ENCODE results near the gene SH3D19. TPM values are rescaled to one million over a fixed set of nuclear protein-coding genes. Genes with fewer than 3 reads are reported as not detected.

The SH3D19 gene
- total RNA-seq, 1 donor from 2014 or later = 66.5 TPM

DNA sequence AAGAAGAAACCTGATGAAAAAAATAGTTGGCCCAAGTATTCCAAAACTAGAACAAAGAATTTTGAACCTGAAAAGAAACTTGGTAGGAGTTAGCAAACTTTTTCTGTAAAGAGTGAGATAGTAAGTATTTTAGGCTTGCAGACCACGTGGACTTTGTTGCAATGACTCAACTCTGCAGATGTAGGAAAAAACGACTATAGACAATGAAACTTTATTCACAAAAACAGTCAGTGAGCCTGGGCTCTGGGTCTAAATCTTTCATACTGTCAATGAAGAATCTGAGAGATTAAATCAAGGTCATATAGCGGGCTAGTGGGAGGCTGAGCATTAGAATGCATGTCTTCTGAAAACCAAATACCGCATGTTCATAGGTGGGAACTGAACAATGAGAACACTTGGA is 23.0 kb downstream of the SH3D19 start:
- no peak overlapping the region for H3K9ac ChIP-seq (ENCODE audit: low read length)
- H3K27ac Mint-ChIP-seq (ENCODE audit: unreplicated experiment) = peak overlapping the region; percentile 23
- no peaks in the 10 kb centered on the region for H3K9me3 ChIP-seq (ENCODE audit: insufficient read depth, low read depth, low read length)
- H3K36me3 Mint-ChIP-seq (ENCODE audit: low read depth, unreplicated experiment) = peaks cover 8% of the 10 kb centered on the region
- H4K20me1 ChIP-seq (ENCODE audit: insufficient read depth, low read length) = no peaks in the 10 kb centered on the region
- H3K4me3 Mint-ChIP-seq (ENCODE audit: unreplicated experiment) = no peak overlapping the region
- H3K4me1 Mint-ChIP-seq (ENCODE audit: low read depth, unreplicated experiment) = peaks cover 24% of the 10 kb centered on the region
- TF ChIP-seq CTCF (IDR thresholded peaks at IDR 0.05; ENCODE audit: insufficient read depth, low read depth, low read length) (no peak), EZH2 (IDR thresholded peaks at IDR 0.05; ENCODE audit: insufficient read depth, low read length) (no peak)
- no peak for FAIRE-seq
- H3K27me3 ChIP-seq (ENCODE audit: insufficient read depth, low read length) = no peaks in the 10 kb centered on the region
- H3K27me3 Mint-ChIP-seq (ENCODE audit: low read depth, unreplicated experiment) = no peaks in the 10 kb centered on the region
- H3K4me2 ChIP-seq (ENCODE audit: low read length) = peak overlapping the region; percentile 3
- H3K4me1 ChIP-seq (ENCODE audit: insufficient read depth, low read length) = no peaks in the 10 kb centered on the region
- H2AFZ ChIP-seq (ENCODE audit: low read depth, low read length) = no peak overlapping the region
- H3K27ac ChIP-seq (ENCODE audit: low read depth, low read length) = no peak overlapping the region
- DNase-seq (ENCODE audit: low read depth) = peak; percentile 94
- H3K4me3 ChIP-seq (ENCODE audit: insufficient read depth, low read depth, low read length) = no peak overlapping the region
- peaks cover 3% of the 10 kb centered on the region for H3K9me3 Mint-ChIP-seq (ENCODE audit: unreplicated experiment)
- no peaks in the 10 kb centered on the region for H3K36me3 ChIP-seq (ENCODE audit: insufficient read depth, low read length)
- H3K79me2 ChIP-seq (ENCODE audit: insufficient read depth, low read length) = peaks cover 7% of the 10 kb centered on the region

- no peaks in the 10 kb centered on the region for H3K27me3 Mint-ChIP-seq (ENCODE audit: low read depth, unreplicated experiment)
- H3K4me3 Mint-ChIP-seq (ENCODE audit: unreplicated experiment) = no peak overlapping the region
- Histone ChIP-seq H3K79me2 (ENCODE audit: insufficient read depth, low read length) (no peaks in the 10 kb centered on the region), H4K20me1 (ENCODE audit: insufficient read depth, low read length) (no peaks in the 10 kb centered on the region), H3K36me3 (ENCODE audit: insufficient read depth, low read length) (no peaks in the 10 kb centered on the region), H3K27me3 (ENCODE audit: insufficient read depth, low read length) (no peaks in the 10 kb centered on the region), H3K4me2 (ENCODE audit: low read length) (no peak overlapping the region), H3K27ac (ENCODE audit: low read depth, low read length) (no peak overlapping the region), H2AFZ (ENCODE audit: low read depth, low read length) (no peak overlapping the region), H3K4me1 (ENCODE audit: insufficient read depth, low read length) (no peaks in the 10 kb centered on the region), H3K9me3 (ENCODE audit: insufficient read depth, low read depth, low read length) (no peaks in the 10 kb centered on the region), H3K9ac (ENCODE audit: low read length) (no peak overlapping the region), H3K4me3 (ENCODE audit: insufficient read depth, low read depth, low read length) (no peak overlapping the region)
- DNase-seq (ENCODE audit: low read depth) = no peak
- FAIRE-seq = no peak
- peaks cover 7% of the 10 kb centered on the region for H3K36me3 Mint-ChIP-seq (ENCODE audit: low read depth, unreplicated experiment)
- peaks cover 23% of the 10 kb centered on the region for H3K4me1 Mint-ChIP-seq (ENCODE audit: low read depth, unreplicated experiment)
- TF ChIP-seq CTCF (IDR thresholded peaks at IDR 0.05; ENCODE audit: insufficient read depth, low read depth, low read length) (no peak), EZH2 (IDR thresholded peaks at IDR 0.05; ENCODE audit: insufficient read depth, low read length) (no peak)
- H3K9me3 Mint-ChIP-seq (ENCODE audit: unreplicated experiment) = peaks cover 3% of the 10 kb centered on the region
- H3K27ac Mint-ChIP-seq (ENCODE audit: unreplicated experiment) = no peak overlapping the region
Observed at GRCh38 chr4:151297170-151297569, 28.2 kb downstream of the SH3D19 start.

DNA sequence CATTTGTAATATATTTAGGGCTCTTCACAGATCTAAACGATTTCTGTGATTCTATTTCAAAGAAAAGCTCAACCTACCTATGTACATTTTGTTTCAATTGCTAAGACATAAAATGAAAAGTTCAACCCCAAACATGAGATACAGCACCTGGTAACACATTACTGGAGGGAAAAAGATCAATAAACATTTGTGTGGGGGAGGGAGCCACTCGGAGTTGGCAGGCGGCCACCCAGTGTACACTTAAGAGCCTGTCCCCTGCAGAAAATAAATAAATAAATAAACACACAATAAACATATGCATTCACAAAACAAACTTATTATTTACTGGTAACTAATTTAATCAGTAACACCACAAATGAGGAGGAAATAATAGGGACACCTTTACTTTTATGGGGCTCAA is 29.2 kb downstream of the SH3D19 start:
- H3K4me1 Mint-ChIP-seq (ENCODE audit: low read depth, unreplicated experiment) = peaks cover 20% of the 10 kb centered on the region
- H3K27ac Mint-ChIP-seq (ENCODE audit: unreplicated experiment) = no peak overlapping the region
- H3K36me3 ChIP-seq (ENCODE audit: insufficient read depth, low read length) = no peaks in the 10 kb centered on the region
- peaks cover 4% of the 10 kb centered on the region for H3K36me3 Mint-ChIP-seq (ENCODE audit: low read depth, unreplicated experiment)
- no peak overlapping the region for H3K4me2 ChIP-seq (ENCODE audit: low read length)
- H3K27ac ChIP-seq (ENCODE audit: low read depth, low read length) = no peak overlapping the region
- no peak for TF ChIP-seq CTCF (IDR thresholded peaks at IDR 0.05; ENCODE audit: insufficient read depth, low read depth, low read length)
- no peak for TF ChIP-seq EZH2 (IDR thresholded peaks at IDR 0.05; ENCODE audit: insufficient read depth, low read length)
- no peak overlapping the region for H3K4me3 ChIP-seq (ENCODE audit: insufficient read depth, low read depth, low read length)
- no peaks in the 10 kb centered on the region for H3K9me3 ChIP-seq (ENCODE audit: insufficient read depth, low read depth, low read length)
- no peaks in the 10 kb centered on the region for H4K20me1 ChIP-seq (ENCODE audit: insufficient read depth, low read length)
- H3K4me1 ChIP-seq (ENCODE audit: insufficient read depth, low read length) = peaks cover 4% of the 10 kb centered on the region
- DNase-seq (ENCODE audit: low read depth) (no peak), FAIRE-seq (no peak)
- H3K79me2 ChIP-seq (ENCODE audit: insufficient read depth, low read length) = no peaks in the 10 kb centered on the region
- no peaks in the 10 kb centered on the region for H3K27me3 Mint-ChIP-seq (ENCODE audit: low read depth, unreplicated experiment)
- H3K9me3 Mint-ChIP-seq (ENCODE audit: unreplicated experiment) = no peaks in the 10 kb centered on the region
- no peak overlapping the region for H3K4me3 Mint-ChIP-seq (ENCODE audit: unreplicated experiment)
- no peak overlapping the region for H3K9ac ChIP-seq (ENCODE audit: low read length)
- H2AFZ ChIP-seq (ENCODE audit: low read depth, low read length) = no peak overlapping the region
- H3K27me3 ChIP-seq (ENCODE audit: insufficient read depth, low read length) = no peaks in the 10 kb centered on the region
